Measurements from ENCODE around the gene SPINK13.
"Not testable (repeated sequence)": the region's sequence is repeated elsewhere in the genome, so short reads cannot be mapped to it uniquely, and the experiment has no call there.

The SPINK13 gene

GRCh38 chr5:148268566-148268965 is at the start of gene SPINK13:
SPINK13 (plus strand) TSS chr5:148268794; CDS start chr5:148270073, 1,279 bp downstream.
- Mint-ChIP-seq H3K27ac (no peak within 1 kb of the TSS), H3K9me3 (peaks cover 8% of the 10 kb centered on the region), H3K4me3 (no peak within 1 kb of the TSS), H3K27me3 (no peaks in the 10 kb centered on the region), H3K36me3 (no peaks in the 10 kb centered on the region), H3K4me1 (no peaks in the 10 kb centered on the region)
- ATAC-seq = no peak

GRCh38 chr5:148221508-148221907 is 47.1 kb upstream of the SPINK13 start:
- Mint-ChIP-seq H3K4me3 (no peak overlapping the region), H3K4me1 (no peaks in the 10 kb centered on the region), H3K36me3 (no peaks in the 10 kb centered on the region), H3K9me3 (peaks cover 2% of the 10 kb centered on the region), H3K27me3 (peaks cover 16% of the 10 kb centered on the region), H3K27ac (no peak overlapping the region)
- ATAC-seq = no peak

- H3K36me3 Mint-ChIP-seq = no peaks in the 10 kb centered on the region
- no peaks in the 10 kb centered on the region for H3K9me3 Mint-ChIP-seq
- no peak overlapping the region for H3K4me3 Mint-ChIP-seq
- H3K27ac Mint-ChIP-seq = no peak overlapping the region
- no peak for ATAC-seq
- H3K27me3 Mint-ChIP-seq = peaks cover 28% of the 10 kb centered on the region
- no peaks in the 10 kb centered on the region for H3K4me1 Mint-ChIP-seq
Measured at GRCh38 chr5:148224117-148224742, 44.4 kb upstream of the SPINK13 start.

- Mint-ChIP-seq H3K27ac (no peak overlapping the region), H3K4me1 (no peaks in the 10 kb centered on the region), H3K4me3 (no peak overlapping the region), H3K36me3 (no peaks in the 10 kb centered on the region), H3K27me3 (peaks cover 28% of the 10 kb centered on the region), H3K9me3 (no peaks in the 10 kb centered on the region)
- no peak for ATAC-seq
Measured at GRCh38 chr5:148228392-148228984, 40.1 kb upstream of the SPINK13 start.

- H3K4me1 Mint-ChIP-seq = no peaks in the 10 kb centered on the region
- no peaks in the 10 kb centered on the region for H3K36me3 Mint-ChIP-seq
- no peak overlapping the region for H3K4me3 Mint-ChIP-seq
- no peaks in the 10 kb centered on the region for H3K9me3 Mint-ChIP-seq
- ATAC-seq = no peak
- no peak overlapping the region for H3K27ac Mint-ChIP-seq
- H3K27me3 Mint-ChIP-seq = peaks cover 28% of the 10 kb centered on the region
Measured at GRCh38 chr5:148229840-148230239, 38.8 kb upstream of the SPINK13 start.

- Mint-ChIP-seq H3K9me3 (no peaks in the 10 kb centered on the region), H3K27ac (no peak overlapping the region), H3K36me3 (no peaks in the 10 kb centered on the region), H3K27me3 (peaks cover 25% of the 10 kb centered on the region), H3K4me3 (no peak overlapping the region), H3K4me1 (no peaks in the 10 kb centered on the region)
- ATAC-seq = no peak
Measured at GRCh38 chr5:148230240-148230639, 38.4 kb upstream of the SPINK13 start.

GRCh38 chr5:148237785-148238417 is 30.7 kb upstream of the SPINK13 start:
- no peaks in the 10 kb centered on the region for H3K9me3 Mint-ChIP-seq
- H3K27ac Mint-ChIP-seq = no peak overlapping the region
- no peaks in the 10 kb centered on the region for H3K36me3 Mint-ChIP-seq
- no peaks in the 10 kb centered on the region for H3K4me1 Mint-ChIP-seq
- ATAC-seq = no peak
- H3K27me3 Mint-ChIP-seq = no peaks in the 10 kb centered on the region
- no peak overlapping the region for H3K4me3 Mint-ChIP-seq

- no peaks in the 10 kb centered on the region for H3K9me3 Mint-ChIP-seq
- no peaks in the 10 kb centered on the region for H3K27me3 Mint-ChIP-seq
- no peak within 1 kb of the TSS for H3K4me3 Mint-ChIP-seq
- ATAC-seq = no peak
- no peak within 1 kb of the TSS for H3K27ac Mint-ChIP-seq
- no peaks in the 10 kb centered on the region for H3K36me3 Mint-ChIP-seq
- H3K4me1 Mint-ChIP-seq = no peaks in the 10 kb centered on the region
Measured at GRCh38 chr5:148238418-148238794, 30.2 kb upstream of the SPINK13 start, which contains the start of gene MARCOL. MARCOL (plus strand) TSS chr5:148238525; CDS start chr5:148238598, 73 bp downstream.

- H3K4me3 Mint-ChIP-seq = no peak overlapping the region
- no peaks in the 10 kb centered on the region for H3K27me3 Mint-ChIP-seq
- no peak overlapping the region for H3K27ac Mint-ChIP-seq
- peaks cover 7% of the 10 kb centered on the region for H3K9me3 Mint-ChIP-seq
- H3K4me1 Mint-ChIP-seq = no peaks in the 10 kb centered on the region
- H3K36me3 Mint-ChIP-seq = no peaks in the 10 kb centered on the region
- no peak for ATAC-seq
Measured at GRCh38 chr5:148248894-148249293, 19.7 kb upstream of the SPINK13 start.

- Mint-ChIP-seq H3K27me3 (no peaks in the 10 kb centered on the region), H3K36me3 (no peaks in the 10 kb centered on the region), H3K4me1 (no peaks in the 10 kb centered on the region), H3K4me3 (no peak overlapping the region), H3K9me3 (peaks cover 22% of the 10 kb centered on the region), H3K27ac (no peak overlapping the region)
- no peak for ATAC-seq
Measured at GRCh38 chr5:148255456-148255855, 13.1 kb upstream of the SPINK13 start.

- Mint-ChIP-seq H3K27ac (no peak overlapping the region), H3K9me3 (peaks cover 17% of the 10 kb centered on the region), H3K4me1 (no peaks in the 10 kb centered on the region), H3K27me3 (no peaks in the 10 kb centered on the region), H3K36me3 (no peaks in the 10 kb centered on the region), H3K4me3 (no peak overlapping the region)
- ATAC-seq = no peak
Measured at GRCh38 chr5:148259288-148259687, 9.3 kb upstream of the SPINK13 start.

GRCh38 chr5:148261221-148261620 is 7.4 kb upstream of the SPINK13 start:
- no peaks in the 10 kb centered on the region for H3K36me3 Mint-ChIP-seq
- H3K4me3 Mint-ChIP-seq = no peak overlapping the region
- no peaks in the 10 kb centered on the region for H3K27me3 Mint-ChIP-seq
- no peak overlapping the region for H3K27ac Mint-ChIP-seq
- H3K9me3 Mint-ChIP-seq = peaks cover 25% of the 10 kb centered on the region
- ATAC-seq = no peak
- H3K4me1 Mint-ChIP-seq = no peaks in the 10 kb centered on the region

GRCh38 chr5:148267962-148268361 is 632 bp upstream of the SPINK13 start:
- no peak for ATAC-seq
- H3K36me3 Mint-ChIP-seq = no peaks in the 10 kb centered on the region
- H3K27ac Mint-ChIP-seq = no peak overlapping the region
- H3K4me3 Mint-ChIP-seq = no peak overlapping the region
- no peaks in the 10 kb centered on the region for H3K4me1 Mint-ChIP-seq
- peaks cover 8% of the 10 kb centered on the region for H3K9me3 Mint-ChIP-seq
- H3K27me3 Mint-ChIP-seq = no peaks in the 10 kb centered on the region

- H3K36me3 Mint-ChIP-seq, ATAC-seq, H3K27ac Mint-ChIP-seq, H3K27me3 Mint-ChIP-seq, H3K4me3 Mint-ChIP-seq, H3K4me1 Mint-ChIP-seq: not testable (repeated sequence)
- H3K9me3 Mint-ChIP-seq = peaks cover 12% of the 10 kb centered on the region
Measured at GRCh38 chr5:148275129-148275528, 6.5 kb downstream of the SPINK13 start.

GRCh38 chr5:148280893-148281292 is 12.3 kb downstream of the SPINK13 start:
- H3K9me3 Mint-ChIP-seq, H3K4me1 Mint-ChIP-seq, H3K27me3 Mint-ChIP-seq, H3K27ac Mint-ChIP-seq, ATAC-seq, H3K4me3 Mint-ChIP-seq, H3K36me3 Mint-ChIP-seq: not testable (repeated sequence)

GRCh38 chr5:148281336-148281735 is 12.7 kb downstream of the SPINK13 start:
- not testable (repeated sequence) for H3K4me3 Mint-ChIP-seq

More at GRCh38 chr5:148281336-148281735, 12.7 kb downstream of the SPINK13 start:
- H3K36me3 Mint-ChIP-seq, H3K27ac Mint-ChIP-seq, H3K4me1 Mint-ChIP-seq, ATAC-seq, H3K9me3 Mint-ChIP-seq, H3K27me3 Mint-ChIP-seq: not testable (repeated sequence)
